HG03558 (cell line): ENCODE measurements around the gene ZMIZ1.
"Not testable (repeated sequence)": the region's sequence is repeated elsewhere in the genome, so short reads cannot be mapped to it uniquely, and the experiment has no call there.

ENCODE experiments used
- ATAC-seq: cut with Tn5 transposase; IDR thresholded peaks from one replicate; pipeline ENCODE4 v1.9.1; 2021; ENCODE audit warnings: moderate number of reproducible peaks; ENCODE audit not compliant: unreplicated experiment; ENCODE audit errors: extremely low read depth

The ZMIZ1 gene

GRCh38 chr10:79268161-79268601, 199.4 kb downstream of the ZMIZ1 start:
- ATAC-seq: no peak

- no peak for ATAC-seq
Observed at GRCh38 chr10:79268742-79269141, 200.0 kb downstream of the ZMIZ1 start.

- ATAC-seq: no peak
Observed at GRCh38 chr10:79269443-79269842, 200.7 kb downstream of the ZMIZ1 start.

GRCh38 chr10:79269969-79270368, 201.2 kb downstream of the ZMIZ1 start:
- ATAC-seq: no peak

- ATAC-seq: no peak
Observed at GRCh38 chr10:79270466-79271246, 201.9 kb downstream of the ZMIZ1 start.

GRCh38 chr10:79272353-79272752, 203.6 kb downstream of the ZMIZ1 start:
- ATAC-seq: no peak

DNA sequence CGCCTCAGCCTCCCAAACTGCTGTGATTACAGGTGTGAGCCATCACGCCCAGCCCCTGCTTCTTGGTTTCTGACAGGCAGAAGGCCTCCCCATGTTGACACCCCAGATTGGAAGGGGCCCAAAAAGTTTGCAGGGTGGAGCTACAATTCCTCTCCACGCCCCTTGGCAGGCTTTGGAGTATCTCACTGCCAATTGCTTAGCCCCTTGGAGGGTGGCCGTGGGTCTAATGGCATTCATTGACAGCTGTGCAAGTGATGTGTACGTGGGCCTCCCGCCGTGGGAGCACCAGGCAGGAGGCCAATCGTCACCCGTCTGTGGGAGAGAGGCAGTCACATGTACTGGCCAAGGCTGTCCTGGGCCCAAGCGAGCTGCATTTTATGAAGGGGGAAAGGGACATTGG, 204.8 kb downstream of the ZMIZ1 start:
- no peak for ATAC-seq

DNA sequence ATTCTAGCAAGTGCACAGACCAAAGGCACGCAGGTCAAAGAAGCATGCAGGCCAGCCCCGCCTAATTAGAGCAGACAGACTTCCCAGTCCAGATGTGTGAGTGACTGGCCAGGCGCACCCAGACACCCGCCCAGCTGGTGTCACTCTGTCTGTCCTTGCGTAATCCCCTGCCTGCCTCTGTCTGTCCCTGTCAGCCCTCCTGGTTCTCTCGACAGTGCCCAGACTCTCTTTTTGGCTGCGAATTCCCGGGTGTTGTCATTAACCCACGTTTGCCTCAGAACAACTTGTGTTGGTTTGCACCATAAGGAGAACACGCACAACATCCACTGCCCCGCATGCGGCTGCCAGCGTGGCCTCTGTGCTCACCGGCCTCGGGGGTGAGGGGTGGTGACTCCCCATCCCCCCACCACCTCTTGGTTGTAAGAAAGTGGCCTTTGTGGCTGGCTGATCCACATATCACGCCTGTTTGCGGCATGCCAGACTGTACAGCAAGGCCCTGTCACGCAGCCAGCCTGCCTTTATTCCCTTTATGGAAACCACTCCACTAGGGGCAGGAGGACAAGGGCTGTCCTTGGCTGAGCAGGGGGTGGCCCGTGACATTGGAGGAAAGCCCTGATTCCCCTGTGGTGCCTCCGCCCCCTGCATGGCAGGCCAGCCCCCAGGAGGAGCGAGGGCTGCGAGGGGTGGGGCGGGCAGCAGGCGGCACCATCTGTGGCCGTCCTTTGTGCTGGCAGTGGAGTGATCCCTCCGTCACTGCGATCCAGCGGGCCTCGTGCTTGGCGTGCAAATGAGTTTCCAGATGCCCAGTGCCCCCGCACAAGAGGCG, 205.7 kb downstream of the ZMIZ1 start:
- ATAC-seq: no peak

- no peak for ATAC-seq
Observed at GRCh38 chr10:79275105-79275430, 206.3 kb downstream of the ZMIZ1 start.

- ATAC-seq: no peak
Observed at GRCh38 chr10:79275431-79275851, 206.7 kb downstream of the ZMIZ1 start.

- no peak for ATAC-seq
Observed at GRCh38 chr10:79277579-79278269, 209.0 kb downstream of the ZMIZ1 start.

DNA sequence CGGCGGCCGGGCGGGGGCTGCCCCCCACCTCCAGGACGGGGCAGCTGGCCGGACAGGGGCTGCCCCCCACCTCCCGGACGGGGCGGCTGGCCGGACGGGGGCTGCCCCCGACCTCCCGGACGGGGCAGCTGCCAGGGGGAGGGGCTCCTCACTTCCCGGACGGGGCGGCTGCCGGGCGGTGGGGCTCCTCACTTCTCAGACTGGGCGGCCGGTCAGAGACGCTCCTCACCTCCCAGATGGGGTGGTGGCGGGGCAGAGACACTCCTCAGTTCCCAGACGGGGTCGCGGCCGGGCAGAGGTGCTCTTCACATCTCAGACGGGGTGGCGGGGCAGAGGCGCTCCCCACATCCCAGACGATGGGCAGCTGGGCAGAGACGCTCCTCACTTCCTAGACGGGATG, 210.3 kb downstream of the ZMIZ1 start:
- ATAC-seq: not testable (repeated sequence)

DNA sequence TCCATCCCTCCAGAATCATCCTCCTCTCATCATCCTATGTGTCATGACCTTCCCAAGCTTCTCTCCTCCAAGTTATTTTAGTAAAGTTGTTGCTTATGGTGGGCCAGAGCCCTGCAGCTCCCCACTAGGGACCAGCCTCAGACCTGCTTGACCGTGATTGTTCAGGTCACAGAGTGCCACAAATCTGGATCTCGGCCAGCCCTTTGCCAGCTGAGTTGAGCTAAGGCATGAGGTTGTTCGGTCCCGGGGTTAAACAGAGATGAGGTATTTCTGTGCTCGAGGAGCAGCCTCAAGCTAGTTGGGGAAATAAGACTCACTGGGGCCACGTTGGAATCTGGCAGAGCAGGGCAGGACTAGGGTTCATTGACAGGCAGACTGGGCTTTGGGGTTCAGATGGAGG, 212.2 kb downstream of the ZMIZ1 start:
- ATAC-seq: no peak

DNA sequence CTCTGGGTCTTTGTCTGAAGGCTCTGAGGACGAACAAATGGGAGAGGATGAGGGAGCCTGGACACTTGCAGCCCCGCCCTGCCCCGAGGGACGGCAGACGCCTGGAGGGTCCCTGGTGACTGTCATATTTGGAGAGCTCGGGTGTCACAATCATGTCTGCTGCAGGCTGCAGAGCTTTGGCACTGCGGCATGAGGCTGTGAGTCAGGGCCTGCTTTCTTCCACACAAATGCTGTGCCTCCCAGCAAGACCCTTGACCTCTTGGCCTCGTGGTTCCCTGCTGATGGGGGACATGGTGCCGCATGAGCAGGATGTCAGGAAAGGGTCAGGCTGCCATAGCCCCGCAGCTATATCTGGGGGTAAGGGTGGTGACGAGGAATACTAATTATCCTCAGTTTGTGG, 213.6 kb downstream of the ZMIZ1 start:
- no peak for ATAC-seq

DNA sequence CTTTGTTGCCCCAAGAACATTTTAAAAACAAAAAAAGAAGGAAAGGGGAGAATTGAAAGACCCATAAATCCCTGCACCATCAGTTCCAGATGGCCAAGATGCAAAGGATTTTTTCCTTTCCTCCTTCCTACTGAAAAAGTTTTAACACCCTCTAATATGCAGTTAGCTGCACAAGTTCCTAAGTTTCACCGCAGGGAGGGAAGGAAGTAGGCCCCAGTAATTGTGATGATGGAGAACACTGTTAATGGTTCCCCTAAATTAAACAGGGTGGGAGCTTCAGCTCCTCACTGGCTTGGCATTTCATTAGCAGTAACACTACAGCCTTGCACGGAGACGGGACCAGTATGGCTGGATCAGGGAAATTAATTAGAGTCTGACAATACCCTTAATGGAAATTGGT, 214.8 kb downstream of the ZMIZ1 start:
- no peak for ATAC-seq

GRCh38 chr10:79284158-79284871, 215.5 kb downstream of the ZMIZ1 start:
- ATAC-seq: no peak

DNA sequence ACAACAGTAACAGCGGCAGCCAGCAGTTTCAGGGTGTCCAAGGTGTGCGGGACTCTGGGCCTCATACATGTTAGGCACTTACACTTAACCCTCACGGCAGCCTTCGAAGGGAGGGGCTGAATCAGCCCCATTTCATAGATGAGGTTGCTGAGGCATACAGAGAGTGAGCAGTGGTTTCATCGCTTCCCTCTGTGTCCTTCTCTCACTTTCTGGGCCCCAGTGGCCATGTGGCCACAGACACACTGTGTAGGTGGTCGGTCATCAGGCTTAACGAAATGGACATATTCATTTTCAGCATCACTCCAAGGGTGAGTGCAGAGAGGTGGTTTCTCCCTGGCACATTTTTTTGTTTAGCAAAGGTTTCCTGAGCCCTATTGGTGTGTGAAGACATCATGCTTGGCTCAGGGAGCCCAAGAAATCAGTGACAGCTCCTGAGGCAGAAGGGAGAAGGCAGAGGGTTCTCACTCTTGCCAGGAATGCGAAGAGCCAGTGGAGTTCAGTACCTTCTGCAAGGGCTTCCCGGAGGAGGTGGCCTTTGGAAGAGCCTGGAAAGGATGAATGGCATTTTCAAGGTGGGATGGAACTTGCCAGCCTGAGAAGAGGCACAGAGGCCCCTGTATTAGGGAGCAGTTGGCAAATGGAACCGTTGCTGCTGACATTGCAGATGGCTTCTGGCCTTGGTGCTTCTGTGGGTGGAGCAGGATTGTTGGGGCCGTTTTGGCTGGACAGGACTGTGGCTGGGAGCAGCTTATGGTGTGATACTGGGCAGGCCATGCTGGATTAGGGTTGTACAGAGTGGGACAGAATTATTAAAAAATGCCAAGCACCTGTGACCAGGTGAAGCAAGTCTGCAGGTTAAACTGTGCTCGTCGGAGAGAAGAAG, 216.8 kb downstream of the ZMIZ1 start:
- peak; percentile 40 for ATAC-seq

DNA sequence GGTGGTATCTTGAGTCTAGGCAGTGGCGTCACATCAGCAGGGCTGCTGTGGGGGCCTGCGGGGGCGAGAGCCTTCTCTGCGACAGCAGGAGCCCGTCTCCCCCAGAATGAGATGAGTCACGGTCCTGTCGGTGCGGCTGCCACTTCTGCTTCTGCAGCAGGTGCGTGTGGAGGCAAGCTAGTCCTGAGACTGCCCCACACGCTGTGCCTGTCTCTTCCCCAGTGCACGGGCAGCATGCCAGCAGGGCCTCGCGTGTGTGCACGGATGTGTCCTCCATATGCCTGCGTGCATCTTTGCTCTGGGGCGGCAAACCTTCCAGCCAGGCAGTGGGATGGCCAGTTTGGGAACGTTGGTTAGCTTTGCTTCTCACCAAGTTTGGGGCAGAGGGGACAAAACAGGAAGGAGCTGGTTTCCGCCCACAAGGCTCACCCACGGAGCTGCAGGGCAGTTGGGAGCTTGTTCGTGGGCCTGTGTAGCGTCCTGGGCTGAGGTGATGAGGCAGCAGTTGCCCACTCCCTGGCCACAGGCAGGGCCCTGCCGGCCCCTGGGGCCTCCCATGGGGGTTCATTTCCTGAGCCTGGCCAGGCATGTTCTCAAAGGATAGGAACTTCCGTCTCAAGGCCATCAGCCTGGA, 217.7 kb downstream of the ZMIZ1 start:
- peak; percentile 75 for ATAC-seq
